Posterior vena cava (tissue), 2 donors: Measurements from ENCODE around the gene SAPCD1. TPM values are rescaled to one million over a fixed set of nuclear protein-coding genes. Genes with fewer than 3 reads are reported as not detected.

Experiments used
- DNase-seq: peaks from one replicate; pipeline ENCODE4 v3.0.0-alpha.2; 2020; ENCODE audit warnings: low spot score
- intact Hi-C, 2 donors: fragments of 100-400 bp; cut with DNase I; formaldehyde crosslinking; loops; one replicate each; pipeline versions ENCODE4 v1.14.1 to v1.14.2; 2022 to 2023
- total RNA-seq, 2 donors: library from RNA; stranded (reverse); fragmentation: NEBNext Ultra II Directional; extraction: Animal tissue kit (Norgen Biotek cat#: 25700); gene quantifications; one replicate each; pipeline ENCODE4 v1.2.1, GENCODE V29; 2021
- donor health status: DM: yes; HTN: yes; CAD: no.
- donor health status: DM: yes; HTN: yes; CAD: no.

Gene SAPCD1
- total RNA-seq, 2 donors from 2014 or later = not detected

- intact Hi-C loops = loop anchor here (5.0 to 10.0 kb wide), 2 partner anchors 62 to 1015 kb away; no protein-coding TSS in a partner anchor
- peak; percentile 91 for DNase-seq
Measured at GRCh38 chr6:31769684-31770371, 7.4 kb downstream of the SAPCD1 start.

GRCh38 chr6:31770860-31771259 lies 8.4 kb downstream of the SAPCD1 start:
- DNase-seq = no peak
- intact Hi-C loops = loop anchor here in 1 of 2 donors (10.0 kb wide), 1 partner anchor 1014 kb away; no protein-coding TSS in a partner anchor

- intact Hi-C loops = loop anchor here in 1 of 2 donors (10.0 kb wide), 1 partner anchor 1013 kb away; no protein-coding TSS in a partner anchor
Measured at GRCh38 chr6:31771992-31772358, 9.5 kb downstream of the SAPCD1 start.

GRCh38 chr6:31775184-31775583 lies 12.7 kb downstream of the SAPCD1 start:
- no peak for DNase-seq
- intact Hi-C loops = loop anchor here in 1 of 2 donors (10.0 kb wide), 1 partner anchor 1010 kb away; no protein-coding TSS in a partner anchor

More at GRCh38 chr6:31771992-31772358, 9.5 kb downstream of the SAPCD1 start:
- DNase-seq = no peak

GRCh38 chr6:31775633-31776484 lies 13.4 kb downstream of the SAPCD1 start:
- intact Hi-C loops = loop anchor here in 1 of 2 donors (10.0 kb wide), 1 partner anchor 1009 kb away; no protein-coding TSS in a partner anchor
- DNase-seq = no peak

GRCh38 chr6:31776485-31776988 lies 14.1 kb downstream of the SAPCD1 start:
- intact Hi-C loops = loop anchor here in 1 of 2 donors (10.0 kb wide), 1 partner anchor 1008 kb away; no protein-coding TSS in a partner anchor
- no peak for DNase-seq

- peak; percentile 90 for DNase-seq
- intact Hi-C loops = loop anchor here in 1 of 2 donors (10.0 kb wide), 1 partner anchor 1008 kb away; no protein-coding TSS in a partner anchor
Measured at GRCh38 chr6:31776989-31777666, 14.7 kb downstream of the SAPCD1 start, which contains the start of gene VWA7. Gene VWA7, minus strand, starts transcription at chr6:31777328. Its CDS starts 549 bp downstream, at chr6:31776779.

GRCh38 chr6:31777667-31778050 lies 15.2 kb downstream of the SAPCD1 start:
- intact Hi-C loops = loop anchor here in 1 of 2 donors (10.0 kb wide), 1 partner anchor 1007 kb away; no protein-coding TSS in a partner anchor
- DNase-seq = no peak

GRCh38 chr6:31778193-31778592 lies 15.7 kb downstream of the SAPCD1 start:
- no peak for DNase-seq
- intact Hi-C loops = loop anchor here in 1 of 2 donors (10.0 kb wide), 1 partner anchor 1007 kb away; no protein-coding TSS in a partner anchor

GRCh38 chr6:31778999-31779885 lies 16.8 kb downstream of the SAPCD1 start:
- intact Hi-C loops = loop anchor here in 1 of 2 donors (10.0 kb wide), 1 partner anchor 1006 kb away; no protein-coding TSS in a partner anchor
- peak; percentile 62 for DNase-seq

GRCh38 chr6:31779908-31780307 lies 17.5 kb downstream of the SAPCD1 start:
- intact Hi-C loops = loop anchor here in 1 of 2 donors (10.0 kb wide), 1 partner anchor 1005 kb away; no protein-coding TSS in a partner anchor
- DNase-seq = no peak

GRCh38 chr6:31780507-31781243 lies 18.2 kb downstream of the SAPCD1 start:
- intact Hi-C loops = no loop called here
- DNase-seq = no peak

- intact Hi-C loops = no loop called here
- DNase-seq = no peak
Measured at GRCh38 chr6:31781244-31782125, 19.0 kb downstream of the SAPCD1 start.

- intact Hi-C loops = no loop called here
Measured at GRCh38 chr6:31782126-31782855, 19.8 kb downstream of the SAPCD1 start.

GRCh38 chr6:31784098-31784925 lies 21.9 kb downstream of the SAPCD1 start:
- intact Hi-C loops = no loop called here
- DNase-seq = no peak

More at GRCh38 chr6:31782126-31782855, 19.8 kb downstream of the SAPCD1 start:
- no peak for DNase-seq
